SK-N-SH (cell line): Measurements from ENCODE around the gene HPCA. TPM values are rescaled to one million over a fixed set of nuclear protein-coding genes. Genes with fewer than 3 reads are reported as not detected.

Source experiments
- CTCF ChIA-PET: fragments of 300-600, 350-600 bp; formaldehyde crosslinking; extraction: SDS; loops from one replicate; lab custom pipeline; 2021; lab: Yijun Ruan, JAX
- POLR2A ChIA-PET: fragments of 350-600 bp; sonication (Branson Sonifier 250); formaldehyde crosslinking; extraction: SDS; loops from one replicate; lab custom pipeline; 2020; ENCODE audit warnings: antibody characterized with exemption, inconsistent platforms; lab: Yijun Ruan, JAX
- DNase-seq: peaks from one replicate; pipeline ENCODE4 v3.0.0; 2012
- H2AFZ ChIP-seq: fragments of 200-600 bp; sonication (generic); 2 replicates; pipeline ENCODE4 v1.8.1; 2016; ENCODE audit warnings: antibody characterized with exemption, mild to moderate bottlenecking, low read depth
- H3F3A ChIP-seq: fragments of 200-600 bp; sonication (generic); replicated peaks from 2 replicates; pipeline ENCODE3; 2016; ENCODE audit warnings: antibody characterized with exemption, mild to moderate bottlenecking; ENCODE audit not compliant: insufficient read depth
- H3K27ac ChIP-seq, 2 experiments: fragments of 200-500 bp in 1 of 2; fragments of 200-600 bp in 1 of 2; sonication (Bioruptor generic) in 1 of 2; sonication (generic), shearing (Covaris generic) in 1 of 2; 2 replicates each; pipeline versions ENCODE4 v1.5.1 to v1.6.1; 2014 to 2016; ENCODE audit warnings: low read depth in 2 of 2, inconsistent platforms in 1 of 2, low read length in 1 of 2, mild to moderate bottlenecking in 1 of 2, mixed read lengths in 1 of 2
- H3K27me3 ChIP-seq: fragments of 200-600 bp; sonication (generic), shearing (Covaris generic); 2 replicates; pipeline ENCODE4 v1.6.1; 2016; ENCODE audit warnings: mixed run types; ENCODE audit not compliant: insufficient read depth
- H3K36me3 ChIP-seq, 2 experiments: fragments of 200-500 bp in 1 of 2; fragments of 200-600 bp in 1 of 2; sonication (Bioruptor generic) in 1 of 2; sonication (generic) in 1 of 2; replicated peaks in 1 of 2; 2 replicates each; pipeline versions ENCODE3 to v1.5.1; 2014 to 2016; ENCODE audit warnings: low read length in 1 of 2, mild to moderate bottlenecking in 1 of 2; ENCODE audit not compliant: insufficient read depth in 2 of 2, control insufficient read depth in 1 of 2
- H3K4me1 ChIP-seq, 2 experiments: fragments of 200-500 bp in 1 of 2; fragments of 200-600 bp in 1 of 2; sonication (Bioruptor generic) in 1 of 2; sonication (generic), shearing (Covaris generic) in 1 of 2; 2 replicates each; pipeline versions ENCODE4 v1.5.1 to v1.6.1; 2014 to 2016; ENCODE audit warnings: low read depth in 1 of 2, low read length in 1 of 2, mixed run types in 1 of 2; ENCODE audit not compliant: insufficient read depth in 2 of 2, control insufficient read depth in 1 of 2
- H3K4me2 ChIP-seq: fragments of 200-600 bp; sonication (generic), shearing (Covaris generic); 2 replicates; pipeline ENCODE4 v1.6.1; 2017; ENCODE audit warnings: mixed run types
- H3K4me3 ChIP-seq, 2 experiments: fragments of 200-500 bp in 1 of 2; fragments of 200-600 bp in 1 of 2; sonication (Bioruptor generic) in 1 of 2; sonication (generic), shearing (Covaris generic) in 1 of 2; 2 replicates each; pipeline versions ENCODE4 v1.5.1 to v1.8.1; 2014 to 2016; ENCODE audit warnings: low read depth in 2 of 2, inconsistent platforms in 1 of 2, low read length in 1 of 2, mild to moderate bottlenecking in 1 of 2, mixed read lengths in 1 of 2, moderate library complexity in 1 of 2
- H3K79me2 ChIP-seq: fragments of 200-600 bp; sonication (generic); 2 replicates; pipeline ENCODE4 v1.8.1; 2017; ENCODE audit warnings: mild to moderate bottlenecking; ENCODE audit not compliant: insufficient read depth
- H3K9ac ChIP-seq: fragments of 200-600 bp; sonication (generic); 2 replicates; pipeline ENCODE4 v1.6.1; 2017; ENCODE audit warnings: mixed run types
- H3K9me2 ChIP-seq: fragments of 200-600 bp; sonication (generic); 2 replicates; pipeline ENCODE4 v1.6.1; 2017; ENCODE audit warnings: mixed run types
- H3K9me3 ChIP-seq: fragments of 200-600 bp; sonication (generic); 2 replicates; pipeline ENCODE4 v1.6.1; 2017; ENCODE audit warnings: mixed run types, mild to moderate bottlenecking, moderate library complexity
- H4K20me1 ChIP-seq: fragments of 200-600 bp; sonication (generic); 2 replicates; pipeline ENCODE4 v1.6.1; 2017; ENCODE audit warnings: mild to moderate bottlenecking, mixed run types; ENCODE audit not compliant: insufficient read depth
- CHD2 ChIP-seq: fragments of 150-350 bp; IDR thresholded peaks from 2 replicates; pipeline ENCODE4 v1.6.1; 2018; ENCODE audit warnings: low read length; ENCODE audit not compliant: partially characterized antibody
- ELF1 ChIP-seq: IDR thresholded peaks from 2 replicates; pipeline ENCODE4 v1.4.0; 2012
- EZH2phosphoT487 ChIP-seq: fragments of 200-600 bp; sonication (generic); IDR thresholded peaks from 2 replicates; pipeline ENCODE4 v1.6.1; 2017; ENCODE audit warnings: low read depth, mixed run types, mild to moderate bottlenecking, antibody characterized with exemption, moderate library complexity, borderline replicate concordance
- FOXM1 ChIP-seq: IDR thresholded peaks from 2 replicates; pipeline ENCODE4 v1.4.0; 2012; ENCODE audit warnings: low read depth, mild to moderate bottlenecking
- GABPA ChIP-seq: IDR thresholded peaks from 2 replicates; pipeline ENCODE4 v1.4.0; 2012; ENCODE audit warnings: low read depth, mild to moderate bottlenecking
- GATA2 ChIP-seq: sonication (generic); formaldehyde crosslinking; IDR thresholded peaks from 2 replicates; pipeline ENCODE4 v1.5.0; 2020; ENCODE audit warnings: mild to moderate bottlenecking, missing genetic modification reagents
- NRF1 ChIP-seq: IDR thresholded peaks from 2 replicates; pipeline ENCODE4 v1.6.1; 2012; ENCODE audit warnings: low read depth, mild to moderate bottlenecking, low read length
- POLR2AphosphoS5 ChIP-seq: IDR thresholded peaks from 2 replicates; pipeline ENCODE4 v1.6.1; 2012; ENCODE audit warnings: low read depth, low read length
- RCOR1 ChIP-seq: fragments of 150-350 bp; IDR thresholded peaks from 2 replicates; pipeline ENCODE4 v1.6.1; 2017; ENCODE audit warnings: antibody characterized with exemption, low read length
- RXRA ChIP-seq: IDR thresholded peaks from 2 replicates; pipeline ENCODE4 v1.4.0; 2012; ENCODE audit warnings: low read depth, mild to moderate bottlenecking, borderline replicate concordance
- SMC3 ChIP-seq: IDR thresholded peaks from 2 replicates; pipeline ENCODE4 v1.6.1; 2012; ENCODE audit warnings: low read depth, low read length, improper control_type of control experiment
- TAF1 ChIP-seq: IDR thresholded peaks from 2 replicates; pipeline ENCODE4 v1.6.1; 2012; ENCODE audit warnings: low read depth, mild to moderate bottlenecking, low read length, moderate library complexity, borderline replicate concordance
- TEAD4 ChIP-seq: IDR thresholded peaks from 2 replicates; pipeline ENCODE4 v1.4.0; 2012; ENCODE audit warnings: mild to moderate bottlenecking, borderline replicate concordance; ENCODE audit not compliant: insufficient read depth
- YY1 ChIP-seq: IDR thresholded peaks from 2 replicates; pipeline ENCODE4 v1.4.0; 2012; ENCODE audit warnings: low read depth, mild to moderate bottlenecking
- WGBS: methylation state at CpG from one replicate; pipeline ENCODE4 v1.1.6; 2017; ENCODE audit warnings: low lambda C conversion rate; 5-methylcytosine and 5-hydroxymethylcytosine counted together
- polyA plus RNA-seq, 3 experiments: library from polyadenylated mRNA; depleted of rRNA; stranded (reverse); fragments of >200 nt; gene quantifications; 2 replicates each; pipeline ENCODE4 v1.2.3, GENCODE V29; 2012
- TF ChIP-seq, protein P1 (sequence below): IDR thresholded peaks from 2 replicates; pipeline ENCODE4 v1.6.1; 2012; ENCODE audit warnings: mild to moderate bottlenecking, low read depth, low read length, moderate library complexity
- TF ChIP-seq, protein P2 (sequence below): IDR thresholded peaks from 2 replicates; pipeline ENCODE4 v1.4.0; 2012; ENCODE audit warnings: low read depth, borderline replicate concordance
- TF ChIP-seq, protein P3 (sequence below): fragments of 200-600 bp; sonication (generic); IDR thresholded peaks from 2 replicates; pipeline ENCODE4 v1.6.1; 2017; ENCODE audit warnings: antibody characterized with exemption, mild to moderate bottlenecking, moderate library complexity
- TF ChIP-seq, protein P4 (sequence below): fragments of 150-350 bp; IDR thresholded peaks from 2 replicates; pipeline ENCODE4 v1.6.1; 2016; ENCODE audit warnings: mild to moderate bottlenecking, low read depth, low read length
- TF ChIP-seq, protein P5 (sequence below): IDR thresholded peaks from 2 replicates; pipeline ENCODE4; 2012

The HPCA gene
- polyA plus RNA-seq, 1 of the 3 experiments (the other 2 are of a cell fraction): not detected

DNA sequence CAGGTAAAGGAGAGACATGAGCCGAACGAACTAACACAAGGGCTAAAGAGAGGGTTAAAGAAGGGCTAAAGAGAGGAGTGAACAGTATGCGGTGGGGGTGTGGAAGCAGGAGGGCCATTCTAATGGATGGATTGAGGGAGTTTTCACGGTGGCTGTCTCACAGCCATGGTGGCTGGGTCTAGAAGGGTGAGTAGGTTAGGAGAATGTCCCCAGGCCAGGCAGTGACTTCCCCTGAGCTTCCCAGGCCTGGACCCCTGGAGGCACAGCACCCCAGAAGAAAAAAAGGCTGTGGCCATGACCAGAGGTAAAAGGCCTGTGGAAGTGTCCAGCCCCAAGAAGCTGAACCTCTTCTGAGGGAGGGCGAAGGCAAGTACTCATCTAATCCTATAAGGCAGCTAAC, 19.1 kb upstream of the HPCA start (continued):
- TF ChIP-seq, protein P1, sequence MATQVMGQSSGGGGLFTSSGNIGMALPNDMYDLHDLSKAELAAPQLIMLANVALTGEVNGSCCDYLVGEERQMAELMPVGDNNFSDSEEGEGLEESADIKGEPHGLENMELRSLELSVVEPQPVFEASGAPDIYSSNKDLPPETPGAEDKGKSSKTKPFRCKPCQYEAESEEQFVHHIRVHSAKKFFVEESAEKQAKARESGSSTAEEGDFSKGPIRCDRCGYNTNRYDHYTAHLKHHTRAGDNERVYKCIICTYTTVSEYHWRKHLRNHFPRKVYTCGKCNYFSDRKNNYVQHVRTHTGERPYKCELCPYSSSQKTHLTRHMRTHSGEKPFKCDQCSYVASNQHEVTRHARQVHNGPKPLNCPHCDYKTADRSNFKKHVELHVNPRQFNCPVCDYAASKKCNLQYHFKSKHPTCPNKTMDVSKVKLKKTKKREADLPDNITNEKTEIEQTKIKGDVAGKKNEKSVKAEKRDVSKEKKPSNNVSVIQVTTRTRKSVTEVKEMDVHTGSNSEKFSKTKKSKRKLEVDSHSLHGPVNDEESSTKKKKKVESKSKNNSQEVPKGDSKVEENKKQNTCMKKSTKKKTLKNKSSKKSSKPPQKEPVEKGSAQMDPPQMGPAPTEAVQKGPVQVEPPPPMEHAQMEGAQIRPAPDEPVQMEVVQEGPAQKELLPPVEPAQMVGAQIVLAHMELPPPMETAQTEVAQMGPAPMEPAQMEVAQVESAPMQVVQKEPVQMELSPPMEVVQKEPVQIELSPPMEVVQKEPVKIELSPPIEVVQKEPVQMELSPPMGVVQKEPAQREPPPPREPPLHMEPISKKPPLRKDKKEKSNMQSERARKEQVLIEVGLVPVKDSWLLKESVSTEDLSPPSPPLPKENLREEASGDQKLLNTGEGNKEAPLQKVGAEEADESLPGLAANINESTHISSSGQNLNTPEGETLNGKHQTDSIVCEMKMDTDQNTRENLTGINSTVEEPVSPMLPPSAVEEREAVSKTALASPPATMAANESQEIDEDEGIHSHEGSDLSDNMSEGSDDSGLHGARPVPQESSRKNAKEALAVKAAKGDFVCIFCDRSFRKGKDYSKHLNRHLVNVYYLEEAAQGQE: no peak
- no peak for TF ChIP-seq NRF1
- TF ChIP-seq, protein P2, sequence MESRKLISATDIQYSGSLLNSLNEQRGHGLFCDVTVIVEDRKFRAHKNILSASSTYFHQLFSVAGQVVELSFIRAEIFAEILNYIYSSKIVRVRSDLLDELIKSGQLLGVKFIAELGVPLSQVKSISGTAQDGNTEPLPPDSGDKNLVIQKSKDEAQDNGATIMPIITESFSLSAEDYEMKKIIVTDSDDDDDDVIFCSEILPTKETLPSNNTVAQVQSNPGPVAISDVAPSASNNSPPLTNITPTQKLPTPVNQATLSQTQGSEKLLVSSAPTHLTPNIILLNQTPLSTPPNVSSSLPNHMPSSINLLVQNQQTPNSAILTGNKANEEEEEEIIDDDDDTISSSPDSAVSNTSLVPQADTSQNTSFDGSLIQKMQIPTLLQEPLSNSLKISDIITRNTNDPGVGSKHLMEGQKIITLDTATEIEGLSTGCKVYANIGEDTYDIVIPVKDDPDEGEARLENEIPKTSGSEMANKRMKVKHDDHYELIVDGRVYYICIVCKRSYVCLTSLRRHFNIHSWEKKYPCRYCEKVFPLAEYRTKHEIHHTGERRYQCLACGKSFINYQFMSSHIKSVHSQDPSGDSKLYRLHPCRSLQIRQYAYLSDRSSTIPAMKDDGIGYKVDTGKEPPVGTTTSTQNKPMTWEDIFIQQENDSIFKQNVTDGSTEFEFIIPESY: no peak

DNA sequence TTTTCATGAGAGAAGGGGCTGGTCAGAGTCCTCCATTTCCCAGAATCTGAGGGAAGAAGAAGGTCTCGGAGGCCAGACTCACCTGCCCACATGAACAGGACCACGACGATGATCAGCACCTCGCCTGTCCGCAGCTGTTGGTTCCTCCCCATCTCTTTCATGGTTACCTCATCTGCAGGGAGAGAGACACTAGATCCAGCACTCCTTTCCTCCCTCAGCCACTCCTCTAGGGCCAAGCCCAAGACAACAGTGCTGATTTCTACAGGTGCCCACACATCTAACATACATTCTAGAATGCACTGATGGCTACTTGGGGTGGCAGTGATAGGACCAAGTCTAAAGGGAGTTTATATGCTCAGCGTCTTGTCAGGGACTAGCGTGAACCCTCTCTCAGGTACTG, 18.6 kb upstream of the HPCA start:
- Histone ChIP-seq H2AFZ (no peak overlapping the region), H3K4me3 (no peak overlapping the region), H3K9me3 (no peaks in the 10 kb centered on the region), H4K20me1 (no peaks in the 10 kb centered on the region), H3K9me2 (no peaks in the 10 kb centered on the region), H3K79me2 (no peaks in the 10 kb centered on the region), H3K27ac (no peak overlapping the region), H3K27me3 (no peaks in the 10 kb centered on the region), H3K36me3 (peaks cover 0 to 5% of the 10 kb centered on the region in 2 experiments), H3K4me1 (peaks cover 0 to 11% of the 10 kb centered on the region in 2 experiments; a peak in 1 of 4 replicates), H3K9ac (no peak overlapping the region), H3F3A (peaks cover 3% of the 10 kb centered on the region), H3K4me2 (no peak overlapping the region)
- CTCF ChIA-PET: no interaction called here
- POLR2A ChIA-PET: no interaction called here
- DNase-seq: no peak
- 95% methylated on average over 2 of the region's 7 CpGs for WGBS
- TF ChIP-seq, protein P3, sequence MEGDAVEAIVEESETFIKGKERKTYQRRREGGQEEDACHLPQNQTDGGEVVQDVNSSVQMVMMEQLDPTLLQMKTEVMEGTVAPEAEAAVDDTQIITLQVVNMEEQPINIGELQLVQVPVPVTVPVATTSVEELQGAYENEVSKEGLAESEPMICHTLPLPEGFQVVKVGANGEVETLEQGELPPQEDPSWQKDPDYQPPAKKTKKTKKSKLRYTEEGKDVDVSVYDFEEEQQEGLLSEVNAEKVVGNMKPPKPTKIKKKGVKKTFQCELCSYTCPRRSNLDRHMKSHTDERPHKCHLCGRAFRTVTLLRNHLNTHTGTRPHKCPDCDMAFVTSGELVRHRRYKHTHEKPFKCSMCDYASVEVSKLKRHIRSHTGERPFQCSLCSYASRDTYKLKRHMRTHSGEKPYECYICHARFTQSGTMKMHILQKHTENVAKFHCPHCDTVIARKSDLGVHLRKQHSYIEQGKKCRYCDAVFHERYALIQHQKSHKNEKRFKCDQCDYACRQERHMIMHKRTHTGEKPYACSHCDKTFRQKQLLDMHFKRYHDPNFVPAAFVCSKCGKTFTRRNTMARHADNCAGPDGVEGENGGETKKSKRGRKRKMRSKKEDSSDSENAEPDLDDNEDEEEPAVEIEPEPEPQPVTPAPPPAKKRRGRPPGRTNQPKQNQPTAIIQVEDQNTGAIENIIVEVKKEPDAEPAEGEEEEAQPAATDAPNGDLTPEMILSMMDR: no peak
- no peak for TF ChIP-seq GATA2 (CRISPR knock-in tag)
- no peak for TF ChIP-seq EZH2phosphoT487
- TF ChIP-seq CHD2: no peak
- TF ChIP-seq GABPA: no peak
- TF ChIP-seq, protein P4, sequence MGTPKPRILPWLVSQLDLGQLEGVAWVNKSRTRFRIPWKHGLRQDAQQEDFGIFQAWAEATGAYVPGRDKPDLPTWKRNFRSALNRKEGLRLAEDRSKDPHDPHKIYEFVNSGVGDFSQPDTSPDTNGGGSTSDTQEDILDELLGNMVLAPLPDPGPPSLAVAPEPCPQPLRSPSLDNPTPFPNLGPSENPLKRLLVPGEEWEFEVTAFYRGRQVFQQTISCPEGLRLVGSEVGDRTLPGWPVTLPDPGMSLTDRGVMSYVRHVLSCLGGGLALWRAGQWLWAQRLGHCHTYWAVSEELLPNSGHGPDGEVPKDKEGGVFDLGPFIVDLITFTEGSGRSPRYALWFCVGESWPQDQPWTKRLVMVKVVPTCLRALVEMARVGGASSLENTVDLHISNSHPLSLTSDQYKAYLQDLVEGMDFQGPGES: no peak
- no peak for TF ChIP-seq YY1
- TF ChIP-seq NRF1: no peak
- no peak for TF ChIP-seq RCOR1
- no peak for TF ChIP-seq POLR2AphosphoS5
- no peak for TF ChIP-seq ELF1
- no peak for TF ChIP-seq TEAD4
- TF ChIP-seq, protein P5, sequence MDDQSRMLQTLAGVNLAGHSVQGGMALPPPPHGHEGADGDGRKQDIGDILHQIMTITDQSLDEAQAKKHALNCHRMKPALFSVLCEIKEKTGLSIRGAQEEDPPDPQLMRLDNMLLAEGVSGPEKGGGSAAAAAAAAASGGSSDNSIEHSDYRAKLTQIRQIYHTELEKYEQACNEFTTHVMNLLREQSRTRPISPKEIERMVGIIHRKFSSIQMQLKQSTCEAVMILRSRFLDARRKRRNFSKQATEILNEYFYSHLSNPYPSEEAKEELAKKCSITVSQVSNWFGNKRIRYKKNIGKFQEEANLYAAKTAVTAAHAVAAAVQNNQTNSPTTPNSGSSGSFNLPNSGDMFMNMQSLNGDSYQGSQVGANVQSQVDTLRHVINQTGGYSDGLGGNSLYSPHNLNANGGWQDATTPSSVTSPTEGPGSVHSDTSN: no peak
- no peak for TF ChIP-seq RXRA
- no peak for TF ChIP-seq TAF1
- no peak for TF ChIP-seq FOXM1
- TF ChIP-seq SMC3: no peak
